H9 (cell line): ENCODE measurements around the gene LMF1. TPM values are rescaled to one million over a fixed set of nuclear protein-coding genes. Genes with fewer than 3 reads are reported as not detected.
"Not testable (repeated sequence)": the region's sequence is repeated elsewhere in the genome, so short reads cannot be mapped to it uniquely, and the experiment has no call there.

Experiments
- DNase-seq: peaks from one replicate; pipeline ENCODE4 v3.0.0-alpha.2; 2017
- H2AFZ ChIP-seq: one replicate; pipeline ENCODE4 v1.6.1; 2013; ENCODE audit warnings: mild to moderate bottlenecking, low read length, control low read depth, moderate library complexity
- H2AK5ac ChIP-seq: 2 replicates; pipeline ENCODE4 v1.6.1; 2013; ENCODE audit warnings: low read length, control low read depth, mixed read lengths; ENCODE audit not compliant: insufficient read length
- H2BK120ac ChIP-seq: one replicate; pipeline ENCODE4 v1.6.1; 2013; ENCODE audit warnings: low read depth, mild to moderate bottlenecking, low read length, control low read depth, inconsistent platforms; ENCODE audit not compliant: poor library complexity, severe bottlenecking
- H2BK12ac ChIP-seq: 2 replicates; pipeline ENCODE4 v1.6.1; 2013; ENCODE audit warnings: low read length, control low read depth, mixed read lengths, low read depth; ENCODE audit not compliant: insufficient read length
- H2BK15ac ChIP-seq: 2 replicates; pipeline ENCODE4 v1.6.1; 2013; ENCODE audit warnings: low read depth, low read length, control low read depth
- H2BK20ac ChIP-seq: one replicate; pipeline ENCODE4 v1.6.1; 2013; ENCODE audit warnings: low read depth, mild to moderate bottlenecking, low read length, control low read depth, inconsistent platforms; ENCODE audit not compliant: poor library complexity, severe bottlenecking
- H2BK5ac ChIP-seq: 2 replicates; pipeline ENCODE4 v1.6.1; 2013; ENCODE audit warnings: low read length, control low read depth, mixed read lengths; ENCODE audit not compliant: insufficient read length
- H3K14ac ChIP-seq: 2 replicates; pipeline ENCODE4 v1.6.1; 2013; ENCODE audit warnings: low read length, control low read depth; ENCODE audit not compliant: insufficient read depth
- H3K18ac ChIP-seq: 2 replicates; pipeline ENCODE4 v1.6.1; 2013; ENCODE audit warnings: low read depth, mild to moderate bottlenecking, mixed read lengths, low read length, control low read depth; ENCODE audit not compliant: insufficient read length
- H3K23ac ChIP-seq: 2 replicates; pipeline ENCODE4 v1.6.1; 2013; ENCODE audit warnings: low read length, control low read depth, mixed read lengths, low read depth; ENCODE audit not compliant: insufficient read length
- H3K23me2 ChIP-seq: 2 replicates; pipeline ENCODE4 v1.6.1; 2013; ENCODE audit warnings: low read depth, mild to moderate bottlenecking, mixed read lengths, low read length, control low read depth; ENCODE audit not compliant: insufficient read length, poor library complexity, severe bottlenecking
- H3K27ac ChIP-seq: 2 replicates; pipeline ENCODE4 v1.5.1; 2013; ENCODE audit warnings: low read length, control low read depth, mixed read lengths, low read depth; ENCODE audit not compliant: insufficient read length
- H3K27me3 ChIP-seq: 2 replicates; pipeline ENCODE4 v1.6.1; 2013; ENCODE audit warnings: low read length, control low read depth, inconsistent platforms; ENCODE audit not compliant: insufficient read depth
- H3K4ac ChIP-seq: 2 replicates; pipeline ENCODE4 v1.6.1; 2013; ENCODE audit warnings: low read depth, mild to moderate bottlenecking, control low read depth, inconsistent platforms, low read length, moderate library complexity
- H3K4me1 ChIP-seq: 2 replicates; pipeline ENCODE4 v1.6.1; 2013; ENCODE audit warnings: low read length, control low read depth, inconsistent platforms; ENCODE audit not compliant: insufficient read depth
- H3K4me2 ChIP-seq: 2 replicates; pipeline ENCODE4 v1.6.1; 2013; ENCODE audit warnings: low read length, control low read depth, mixed read lengths; ENCODE audit not compliant: insufficient read length, insufficient read depth
- H3K56ac ChIP-seq: 2 replicates; pipeline ENCODE4 v1.6.1; 2013; ENCODE audit warnings: low read depth, mild to moderate bottlenecking, mixed read lengths, low read length, control low read depth; ENCODE audit not compliant: insufficient read length
- H3K79me1 ChIP-seq: 2 replicates; pipeline ENCODE4 v1.6.1; 2013; ENCODE audit warnings: low read depth, mild to moderate bottlenecking, moderate library complexity, low read length, control low read depth, inconsistent platforms; ENCODE audit not compliant: insufficient read depth, poor library complexity, severe bottlenecking
- H3K79me2 ChIP-seq: 2 replicates; pipeline ENCODE4 v1.6.1; 2013; ENCODE audit warnings: low read length, control low read depth, inconsistent platforms; ENCODE audit not compliant: insufficient read depth
- H3K9ac ChIP-seq: 2 replicates; pipeline ENCODE4 v1.6.1; 2013; ENCODE audit warnings: low read length, control low read depth, mixed read lengths; ENCODE audit not compliant: insufficient read length; ENCODE audit errors: extremely low read depth
- H3K9me3 ChIP-seq: one replicate; pipeline ENCODE4 v1.6.1; 2013; ENCODE audit warnings: low read depth, low read length, inconsistent platforms; ENCODE audit not compliant: control insufficient read depth
- H3T11ph ChIP-seq: one replicate; pipeline ENCODE4 v1.6.1; 2013; ENCODE audit warnings: mild to moderate bottlenecking, low read length, control low read depth, inconsistent platforms
- H4K20me1 ChIP-seq: one replicate; pipeline ENCODE4 v1.6.1; 2013; ENCODE audit not compliant: control insufficient read depth, insufficient read length, insufficient read depth
- H4K5ac ChIP-seq: 2 replicates; pipeline ENCODE4 v1.6.1; 2013; ENCODE audit warnings: low read depth, mild to moderate bottlenecking, mixed read lengths, low read length, control low read depth; ENCODE audit not compliant: insufficient read length
- H4K8ac ChIP-seq: replicated peaks from 2 replicates; pipeline ENCODE4 v1.6.1; 2013; ENCODE audit warnings: low read length, control low read depth, mixed read lengths, low read depth; ENCODE audit not compliant: insufficient read length
- H4K91ac ChIP-seq: 2 replicates; pipeline ENCODE4 v1.6.1; 2013; ENCODE audit warnings: low read depth, mild to moderate bottlenecking, moderate library complexity, mixed read lengths, low read length, control low read depth; ENCODE audit not compliant: insufficient read length
- H3K27ac Mint-ChIP-seq, 3 experiments: 2 replicates in 2 of 3; 3 replicates in 1 of 3; pipeline ENCODE4 v1.8.0; 2020 to 2021; ENCODE audit warnings: mixed read lengths in 3 of 3, mild to moderate bottlenecking in 1 of 3, moderate library complexity in 1 of 3
- H3K27me3 Mint-ChIP-seq: 2 replicates; pipeline ENCODE4 v1.8.0; 2021; ENCODE audit warnings: low read depth, mild to moderate bottlenecking, moderate library complexity, mixed read lengths
- H3K36me3 Mint-ChIP-seq, 3 experiments: 2 replicates in 2 of 3; 3 replicates in 1 of 3; pipeline ENCODE4 v1.8.0; 2020 to 2021; ENCODE audit warnings: low read depth in 3 of 3, mixed read lengths in 3 of 3; ENCODE audit not compliant: insufficient read depth in 1 of 3
- H3K4me1 Mint-ChIP-seq, 2 experiments: 2 replicates each; pipeline ENCODE4 v1.8.0; 2020; ENCODE audit warnings: mixed read lengths in 2 of 2
- H3K4me3 Mint-ChIP-seq, 2 experiments: 2 replicates in 1 of 2; 3 replicates in 1 of 2; pipeline ENCODE4 v1.8.0; 2020 to 2021; ENCODE audit warnings: mild to moderate bottlenecking in 2 of 2, mixed read lengths in 2 of 2, moderate library complexity in 1 of 2
- H3K9me3 Mint-ChIP-seq, 2 experiments: 2 replicates in 1 of 2; 3 replicates in 1 of 2; pipeline ENCODE4 v1.8.0; 2020; ENCODE audit warnings: mild to moderate bottlenecking in 2 of 2, mixed read lengths in 2 of 2, moderate library complexity in 1 of 2
- CTCF ChIP-seq: fragments of 200-600 bp; sonication (generic); conservative IDR thresholded peaks from 3 replicates; pipeline ENCODE4 v1.8.0; 2021; ENCODE audit warnings: antibody characterized with exemption, mild to moderate bottlenecking
- WGBS: extraction: QIAGEN DNeasy Blood & Tissue Kit; methylation state at CpG from one replicate; pipeline ENCODE4 v1.1.7; 2013; ENCODE audit warnings: missing lambda C conversion rate, low lambda C conversion rate, mixed read lengths; ENCODE audit not compliant: insufficient read length; ENCODE audit errors: extremely low coverage; 5-methylcytosine and 5-hydroxymethylcytosine counted together
- total RNA-seq: library from RNA; stranded (reverse); gene quantifications from 2 replicates; pipeline ENCODE4 v1.2.1, GENCODE V29; 2021

Gene LMF1
- total RNA-seq, 1 experiment from 2014 or later = 7.1 TPM

- Histone ChIP-seq H3T11ph (no peak overlapping the region), H3K27ac (no peak overlapping the region), H3K4me2 (no peak overlapping the region), H3K23me2 (peaks cover 8% of the 10 kb centered on the region), H3K56ac (no peak overlapping the region), H2BK15ac (no peak overlapping the region), H3K18ac (no peak overlapping the region), H4K5ac (no peak overlapping the region), H3K23ac (no peak overlapping the region), H3K9me3 (no peaks in the 10 kb centered on the region), H3K4me1 (no peaks in the 10 kb centered on the region), H3K79me2 (no peaks in the 10 kb centered on the region), H2BK12ac (no peak overlapping the region), H4K91ac (no peak overlapping the region), H4K20me1 (no peaks in the 10 kb centered on the region), H2BK20ac (no peak overlapping the region), H2AK5ac (no peak overlapping the region), H2BK5ac (no peak overlapping the region), H3K4ac (no peak overlapping the region), H3K9ac (no peak overlapping the region), H3K79me1 (no peaks in the 10 kb centered on the region), H2BK120ac (no peak overlapping the region), H3K14ac (no peak overlapping the region), H2AFZ (no peak overlapping the region), H3K27me3 (no peaks in the 10 kb centered on the region), H4K8ac (no peak overlapping the region)
- H3K4me1 Mint-ChIP-seq = peaks cover 0 to 18% of the 10 kb centered on the region in 2 experiments; a peak in 2 of 4 replicates
- H3K36me3 Mint-ChIP-seq = no peaks in the 10 kb centered on the region
- H3K27me3 Mint-ChIP-seq = no peaks in the 10 kb centered on the region; the same call in 1 of the 2 replicates
- WGBS = no CpG with 5 or more reads among the region's 24 CpGs
- H3K4me3 Mint-ChIP-seq = no peak overlapping the region
- no peak for TF ChIP-seq CTCF
- no peak overlapping the region; a peak in 1 of 7 replicates for H3K27ac Mint-ChIP-seq
- DNase-seq = no peak
- H3K9me3 Mint-ChIP-seq = no peaks in the 10 kb centered on the region
Observed at GRCh38 chr16:888901-889570, 81.7 kb downstream of the LMF1 start.

GRCh38 chr16:888456-888855 lies 82.3 kb downstream of the LMF1 start:
- not testable (repeated sequence) for H2BK5ac ChIP-seq, H4K5ac ChIP-seq, H3T11ph ChIP-seq, H4K20me1 ChIP-seq, DNase-seq, H2BK12ac ChIP-seq, H3K9ac ChIP-seq, H3K27ac Mint-ChIP-seq, H3K4me2 ChIP-seq, H3K56ac ChIP-seq, H3K9me3 ChIP-seq, H4K8ac ChIP-seq, H3K23me2 ChIP-seq, H3K79me2 ChIP-seq, H3K4me3 Mint-ChIP-seq, H3K79me1 ChIP-seq, H3K27me3 ChIP-seq, H2AFZ ChIP-seq, H3K23ac ChIP-seq, H3K36me3 Mint-ChIP-seq, H3K14ac ChIP-seq, H2AK5ac ChIP-seq, H3K27me3 Mint-ChIP-seq, H4K91ac ChIP-seq, H3K9me3 Mint-ChIP-seq, H3K4me1 ChIP-seq, H2BK15ac ChIP-seq, H3K27ac ChIP-seq, H3K18ac ChIP-seq, H2BK20ac ChIP-seq, H2BK120ac ChIP-seq, H3K4ac ChIP-seq
- peaks cover 0 to 18% of the 10 kb centered on the region in 2 experiments; a peak in 2 of 4 replicates for H3K4me1 Mint-ChIP-seq
- no CpG with 5 or more reads among the region's 15 CpGs for WGBS
